WERI-Rb-1 (cell line): ENCODE results near the gene NAA38.

Source experiments
- DNase-seq: peaks from one replicate; pipeline ENCODE4 v3.0.0-alpha.2; 2020
- H3K27ac ChIP-seq: fragments of 250-450 bp; sonication (Bioruptor Pico); 2 replicates; pipeline ENCODE4 v1.5.1; 2020; ENCODE audit warnings: mild to moderate bottlenecking, moderate library complexity
- H3K27me3 ChIP-seq: fragments of 250-450 bp; sonication (Bioruptor Pico); 2 replicates; pipeline ENCODE4 v1.5.1; 2021; ENCODE audit warnings: mild to moderate bottlenecking, low read depth, moderate library complexity; ENCODE audit not compliant: insufficient read depth, severe bottlenecking
- H3K36me3 ChIP-seq: fragments of 250-450 bp; sonication (Bioruptor Pico); 2 replicates; pipeline ENCODE4 v1.5.1; 2020; ENCODE audit warnings: mild to moderate bottlenecking, moderate library complexity
- H3K4me3 ChIP-seq: 2 replicates; pipeline ENCODE4 v1.5.1; 2011; ENCODE audit warnings: low read depth, mild to moderate bottlenecking, control low read depth, low read length
- H3K9me3 ChIP-seq: fragments of 250-450 bp; sonication (Bioruptor Pico); 2 replicates; pipeline ENCODE4 v1.5.1; 2021; ENCODE audit warnings: mild to moderate bottlenecking, moderate library complexity; ENCODE audit not compliant: severe bottlenecking
- CTCF ChIP-seq: IDR thresholded peaks from 2 replicates; pipeline ENCODE4 v1.5.1; 2011; ENCODE audit warnings: low read depth, mild to moderate bottlenecking, control low read depth, inconsistent platforms, low read length

The NAA38 gene

GRCh38 chr17:7848131-7848579 is 9.2 kb downstream of the NAA38 start:
- no peak for DNase-seq
- Histone ChIP-seq H3K4me3 (no peak overlapping the region), H3K36me3 (peaks cover 57% of the 10 kb centered on the region), H3K9me3 (no peaks in the 10 kb centered on the region), H3K27ac (no peak overlapping the region), H3K27me3 (no peaks in the 10 kb centered on the region)
- TF ChIP-seq CTCF, result no peak

GRCh38 chr17:7846765-7847661 is 10.3 kb downstream of the NAA38 start:
- Histone ChIP-seq H3K36me3 (peaks cover 46% of the 10 kb centered on the region), H3K4me3 (no peak overlapping the region), H3K9me3 (no peaks in the 10 kb centered on the region), H3K27ac (no peak overlapping the region), H3K27me3 (no peaks in the 10 kb centered on the region)
- TF ChIP-seq CTCF, result no peak
- DNase-seq, result no peak

- Histone ChIP-seq H3K4me3 (no peak overlapping the region), H3K9me3 (no peaks in the 10 kb centered on the region), H3K27me3 (no peaks in the 10 kb centered on the region), H3K27ac (no peak overlapping the region), H3K36me3 (peaks cover 39% of the 10 kb centered on the region)
- DNase-seq, result peak; percentile 4
- TF ChIP-seq CTCF, result no peak
These were observed 11.2 kb downstream of the NAA38 start for GRCh38 chr17:7846063-7846735.

GRCh38 chr17:7845359-7846062 is 11.8 kb downstream of the NAA38 start:
- Histone ChIP-seq H3K9me3 (no peaks in the 10 kb centered on the region), H3K27me3 (no peaks in the 10 kb centered on the region), H3K4me3 (peak overlapping the region; percentile 58), H3K27ac (no peak overlapping the region), H3K36me3 (peaks cover 34% of the 10 kb centered on the region)
- DNase-seq, result no peak
- no peak for TF ChIP-seq CTCF

GRCh38 chr17:7844292-7845154 is 12.8 kb downstream of the NAA38 start:
- peak overlapping the region; percentile 58 for H3K4me3 ChIP-seq
- peaks cover 24% of the 10 kb centered on the region for H3K36me3 ChIP-seq
- H3K9me3 ChIP-seq, result no peaks in the 10 kb centered on the region
- DNase-seq, result peak; percentile 91
- no peaks in the 10 kb centered on the region for H3K27me3 ChIP-seq
- peak overlapping the region; percentile 91 for H3K27ac ChIP-seq
- TF ChIP-seq CTCF, result no peak
